Kidney epithelial cell (primary cell): ENCODE measurements around the gene BARX2. TPM values are rescaled to one million over a fixed set of nuclear protein-coding genes. Genes with fewer than 3 reads are reported as not detected.

Experiments
- DNase-seq: peaks from one replicate; pipeline ENCODE4 v3.0.0-alpha.2; 2010; ENCODE audit warnings: low read depth
- H3K27me3 ChIP-seq: 2 replicates; pipeline ENCODE4 v1.6.0; 2011; ENCODE audit warnings: low read length; ENCODE audit not compliant: control insufficient read depth, insufficient read depth
- H3K36me3 ChIP-seq: 2 replicates; pipeline ENCODE4 v1.5.1; 2011; ENCODE audit warnings: low read length; ENCODE audit not compliant: control insufficient read depth, insufficient read depth
- H3K4me3 ChIP-seq: 2 replicates; pipeline ENCODE4 v1.5.1; 2011; ENCODE audit warnings: low read depth, mild to moderate bottlenecking, control low read depth, low read length
- total RNA-seq: library from RNA; depleted of rRNA; stranded (reverse); fragments of >200 nt; gene quantifications from 2 replicates; pipeline ENCODE4 v1.2.3, GENCODE V29; 2015
- TF ChIP-seq, protein P1 (sequence below): IDR thresholded peaks from 2 replicates; pipeline ENCODE4 v1.5.1; 2011; ENCODE audit warnings: mild to moderate bottlenecking, moderate library complexity, low read length, control low read depth, inconsistent platforms; ENCODE audit not compliant: insufficient read depth, poor library complexity, severe bottlenecking

BARX2 gene
- total RNA-seq, 1 donor from 2014 or later: not detected

DNA sequence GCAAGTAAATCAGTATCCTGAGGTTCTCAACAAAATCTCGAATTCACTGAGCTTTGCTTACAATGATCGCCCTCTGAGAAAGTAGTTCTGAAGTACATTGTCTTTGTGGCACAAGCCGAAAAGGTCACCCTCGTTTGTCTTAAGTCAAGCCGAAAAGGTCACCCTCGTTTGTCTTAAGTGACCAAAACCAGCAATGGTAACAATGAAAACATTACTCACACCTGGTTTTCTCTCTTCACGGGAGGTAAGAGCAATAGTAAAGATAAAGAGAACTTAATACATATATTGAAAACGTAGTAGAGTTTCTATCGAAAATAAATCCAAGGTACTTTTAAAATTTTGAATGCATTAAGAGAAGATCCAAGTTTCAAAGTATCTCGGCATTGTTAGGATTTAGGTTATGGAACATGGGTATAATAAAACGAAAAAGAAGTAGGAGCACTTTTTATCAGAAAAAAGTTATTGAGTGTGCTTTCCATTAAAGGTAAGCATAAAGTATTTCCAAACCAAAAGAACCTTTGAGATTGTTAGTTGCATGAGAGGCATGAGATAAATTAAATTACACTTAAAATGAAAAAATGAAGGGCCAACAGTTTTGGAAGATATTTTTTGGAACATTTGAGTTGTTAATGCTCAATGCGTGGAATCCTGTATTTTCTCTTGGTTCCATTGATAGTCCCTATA lies 1.2 kb downstream of the BARX2 start:
- Histone ChIP-seq H3K36me3 (no peaks in the 10 kb centered on the region), H3K27me3 (peaks cover 43% of the 10 kb centered on the region), H3K4me3 (no peak overlapping the region)
- DNase-seq: no peak
- TF ChIP-seq, protein P1, sequence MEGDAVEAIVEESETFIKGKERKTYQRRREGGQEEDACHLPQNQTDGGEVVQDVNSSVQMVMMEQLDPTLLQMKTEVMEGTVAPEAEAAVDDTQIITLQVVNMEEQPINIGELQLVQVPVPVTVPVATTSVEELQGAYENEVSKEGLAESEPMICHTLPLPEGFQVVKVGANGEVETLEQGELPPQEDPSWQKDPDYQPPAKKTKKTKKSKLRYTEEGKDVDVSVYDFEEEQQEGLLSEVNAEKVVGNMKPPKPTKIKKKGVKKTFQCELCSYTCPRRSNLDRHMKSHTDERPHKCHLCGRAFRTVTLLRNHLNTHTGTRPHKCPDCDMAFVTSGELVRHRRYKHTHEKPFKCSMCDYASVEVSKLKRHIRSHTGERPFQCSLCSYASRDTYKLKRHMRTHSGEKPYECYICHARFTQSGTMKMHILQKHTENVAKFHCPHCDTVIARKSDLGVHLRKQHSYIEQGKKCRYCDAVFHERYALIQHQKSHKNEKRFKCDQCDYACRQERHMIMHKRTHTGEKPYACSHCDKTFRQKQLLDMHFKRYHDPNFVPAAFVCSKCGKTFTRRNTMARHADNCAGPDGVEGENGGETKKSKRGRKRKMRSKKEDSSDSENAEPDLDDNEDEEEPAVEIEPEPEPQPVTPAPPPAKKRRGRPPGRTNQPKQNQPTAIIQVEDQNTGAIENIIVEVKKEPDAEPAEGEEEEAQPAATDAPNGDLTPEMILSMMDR: no peak

GRCh38 chr11:129377739-129378138 lies 2.1 kb downstream of the BARX2 start:
- no peak for DNase-seq

DNA sequence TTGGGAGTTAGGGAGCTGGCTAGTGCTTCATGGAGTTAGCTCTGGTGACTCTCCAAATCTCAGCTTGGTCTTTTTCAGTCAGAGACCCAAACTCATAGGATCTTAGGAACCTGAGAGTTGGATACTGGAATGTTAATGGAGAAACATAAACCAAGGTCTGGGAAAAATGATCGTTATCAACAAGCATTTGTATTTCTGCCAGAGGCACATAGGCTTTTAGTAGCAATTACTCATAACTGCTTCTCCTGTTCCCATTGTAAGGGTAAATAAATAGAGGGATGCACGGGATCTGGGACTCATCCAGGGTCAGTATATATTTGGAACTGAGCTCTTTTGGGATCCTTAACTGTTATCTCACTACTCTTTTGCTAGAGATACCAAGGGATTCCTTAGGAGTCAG lies 4.8 kb downstream of the BARX2 start:
- DNase-seq: no peak
- no peaks in the 10 kb centered on the region for H3K36me3 ChIP-seq
- H3K4me3 ChIP-seq: no peak overlapping the region
- H3K27me3 ChIP-seq: peaks cover 7% of the 10 kb centered on the region
- TF ChIP-seq, protein P1: no peak

More at GRCh38 chr11:129377739-129378138, 2.1 kb downstream of the BARX2 start:
- H3K36me3 ChIP-seq: no peaks in the 10 kb centered on the region
- H3K4me3 ChIP-seq: no peak overlapping the region
- H3K27me3 ChIP-seq: peaks cover 34% of the 10 kb centered on the region
- TF ChIP-seq, protein P1: no peak

GRCh38 chr11:129382583-129382982 lies 6.9 kb downstream of the BARX2 start:
- no peak overlapping the region for H3K4me3 ChIP-seq
- DNase-seq: no peak

GRCh38 chr11:129383060-129383459 lies 7.4 kb downstream of the BARX2 start:
- TF ChIP-seq, protein P1: no peak
- Histone ChIP-seq H3K27me3 (no peaks in the 10 kb centered on the region), H3K36me3 (no peaks in the 10 kb centered on the region), H3K4me3 (no peak overlapping the region)
- DNase-seq: no peak

More at GRCh38 chr11:129382583-129382982, 6.9 kb downstream of the BARX2 start:
- TF ChIP-seq, protein P1: no peak
- no peaks in the 10 kb centered on the region for H3K27me3 ChIP-seq
- no peaks in the 10 kb centered on the region for H3K36me3 ChIP-seq

DNA sequence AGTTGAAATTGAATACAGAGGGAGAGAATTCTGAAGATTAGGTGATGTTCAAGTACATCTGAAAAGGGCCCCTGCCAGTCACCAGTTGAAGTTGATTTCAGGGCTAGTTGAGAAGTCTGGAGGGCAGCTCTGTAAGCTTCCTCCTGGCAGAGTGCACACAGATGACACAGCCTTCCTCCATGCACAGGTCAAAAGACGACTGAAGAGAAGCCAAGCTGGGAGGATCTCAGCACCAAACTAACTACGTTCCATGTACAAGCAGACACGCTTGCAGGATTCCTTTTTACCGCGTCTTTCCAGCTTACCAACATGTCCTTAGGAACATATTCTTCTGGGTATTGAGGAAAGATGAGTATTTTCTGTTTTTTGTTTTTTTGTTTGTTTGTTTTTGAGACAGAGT lies 7.9 kb downstream of the BARX2 start:
- TF ChIP-seq, protein P1: no peak
- Histone ChIP-seq H3K36me3 (no peaks in the 10 kb centered on the region), H3K27me3 (no peaks in the 10 kb centered on the region), H3K4me3 (no peak overlapping the region)
- no peak for DNase-seq
